Esophagus (tissue), 2 donors: ENCODE data around the gene RUNX2. TPM values are rescaled to one million over a fixed set of nuclear protein-coding genes. Genes with fewer than 3 reads are reported as not detected.
"Not testable (repeated sequence)": the region's sequence is repeated elsewhere in the genome, so short reads cannot be mapped to it uniquely, and the experiment has no call there.

Experiments used
- H3K27ac ChIP-seq, 2 donors: one replicate each; pipeline ENCODE4 v1.5.1; 2013; ENCODE audit warnings: low read depth in 2 of 2, mild to moderate bottlenecking in 2 of 2, inconsistent platforms in 1 of 2, low read length in 1 of 2, moderate library complexity in 1 of 2
- H3K27me3 ChIP-seq, 2 donors: one replicate each; pipeline ENCODE4 v1.6.1; 2013; ENCODE audit warnings: low read length in 2 of 2, control low read depth in 1 of 2, mild to moderate bottlenecking in 1 of 2; ENCODE audit not compliant: insufficient read depth in 2 of 2, control insufficient read depth in 1 of 2
- H3K36me3 ChIP-seq, 2 donors: one replicate each; pipeline ENCODE4 v1.6.1; 2013; ENCODE audit warnings: low read length in 1 of 2; ENCODE audit not compliant: control insufficient read depth in 2 of 2, insufficient read depth in 2 of 2
- H3K4me1 ChIP-seq, 2 donors: one replicate each; pipeline ENCODE4 v1.6.1; 2013; ENCODE audit warnings: low read length in 1 of 2; ENCODE audit not compliant: control insufficient read depth in 2 of 2, insufficient read depth in 2 of 2
- H3K4me3 ChIP-seq, 2 donors: one replicate each; pipeline ENCODE4 v1.5.1; 2013; ENCODE audit warnings: low read length in 2 of 2, mild to moderate bottlenecking in 2 of 2, low read depth in 1 of 2, moderate library complexity in 1 of 2
- H3K9me3 ChIP-seq, 2 donors: one replicate each; pipeline ENCODE4 v1.6.1; 2013; ENCODE audit warnings: mild to moderate bottlenecking in 2 of 2, low read depth in 1 of 2, low read length in 1 of 2, moderate library complexity in 1 of 2; ENCODE audit not compliant: control insufficient read depth in 2 of 2, insufficient read depth in 1 of 2
- WGBS, 2 donors: extraction: QIAGEN DNeasy Blood & Tissue Kit; methylation state at CpG; one replicate each; pipeline ENCODE4 v1.1.7; 2013; 5-methylcytosine and 5-hydroxymethylcytosine counted together
- polyA plus RNA-seq, 2 donors: library from polyadenylated mRNA; stranded (reverse); fragments of 200-250 nt; gene quantifications; one replicate each; pipeline ENCODE4 v1.2.3, GENCODE V29; 2013
- donor health status: healthy with polysubstance abuse.
- donor health status: Bipolar disorder and iron deficiency.

Gene RUNX2
- polyA plus RNA-seq = under 1 TPM; 0.31 to 0.75 TPM

DNA sequence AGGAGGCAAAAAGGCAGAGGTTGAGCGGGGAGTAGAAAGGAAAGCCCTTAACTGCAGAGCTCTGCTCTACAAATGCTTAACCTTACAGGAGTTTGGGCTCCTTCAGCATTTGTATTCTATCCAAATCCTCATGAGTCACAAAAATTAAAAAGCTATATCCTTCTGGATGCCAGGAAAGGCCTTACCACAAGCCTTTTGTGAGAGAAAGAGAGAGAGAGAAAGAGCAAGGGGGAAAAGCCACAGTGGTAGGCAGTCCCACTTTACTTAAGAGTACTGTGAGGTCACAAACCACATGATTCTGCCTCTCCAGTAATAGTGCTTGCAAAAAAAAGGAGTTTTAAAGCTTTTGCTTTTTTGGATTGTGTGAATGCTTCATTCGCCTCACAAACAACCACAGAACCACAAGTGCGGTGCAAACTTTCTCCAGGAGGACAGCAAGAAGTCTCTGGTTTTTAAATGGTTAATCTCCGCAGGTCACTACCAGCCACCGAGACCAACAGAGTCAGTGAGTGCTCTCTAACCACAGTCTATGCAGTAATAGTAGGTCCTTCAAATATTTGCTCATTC, at the start of gene RUNX2:
Gene RUNX2, plus strand, starts transcription at position 375 of the 567 bp plus-strand sequence. CDS start 397 bp downstream, outside the sequence.
- H3K36me3 ChIP-seq = no peaks in the 10 kb centered on the region
- no peak within 1 kb of the TSS for H3K4me3 ChIP-seq
- 56 to 57% methylated on average over 5 of the region's 5 CpGs for WGBS, 2 donors
- no peak within 1 kb of the TSS for H3K27ac ChIP-seq
- no peaks in the 10 kb centered on the region for H3K4me1 ChIP-seq
- H3K27me3 ChIP-seq = no peaks in the 10 kb centered on the region
- no peaks in the 10 kb centered on the region for H3K9me3 ChIP-seq

DNA sequence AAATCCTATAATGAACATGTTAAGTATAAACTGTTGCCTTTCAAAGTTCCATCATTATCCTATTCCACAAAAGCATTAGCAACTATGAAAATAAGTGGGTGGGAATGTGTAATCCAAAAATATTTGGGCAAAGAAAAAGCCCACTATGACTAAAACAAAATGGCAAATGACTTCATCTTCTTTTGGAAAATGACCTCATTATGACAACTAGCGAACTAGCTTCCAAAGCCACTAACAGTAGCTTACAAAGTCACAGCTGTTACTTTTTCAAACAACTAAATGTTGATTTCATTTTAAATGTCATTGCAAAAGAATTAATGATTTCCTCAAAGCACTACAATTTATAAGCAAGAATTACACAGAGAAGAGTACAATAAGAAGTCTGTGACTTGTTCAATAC, 49.8 kb upstream of the RUNX2 start:
- no peaks in the 10 kb centered on the region for H3K36me3 ChIP-seq
- no peaks in the 10 kb centered on the region for H3K27me3 ChIP-seq
- H3K4me3 ChIP-seq = no peak overlapping the region
- 74 to 84% methylated on average over 1 of the region's 1 CpG for WGBS, 2 donors
- no peak overlapping the region for H3K27ac ChIP-seq
- no peaks in the 10 kb centered on the region for H3K4me1 ChIP-seq
- H3K9me3 ChIP-seq = peaks cover 0 to 4% of the 10 kb centered on the region in 2 donors

GRCh38 chr6:45286707-45287106, 41.4 kb upstream of the RUNX2 start:
- H3K4me1 ChIP-seq, H3K4me3 ChIP-seq, H3K27ac ChIP-seq, H3K36me3 ChIP-seq, H3K9me3 ChIP-seq, H3K27me3 ChIP-seq: not testable (repeated sequence)
- 92 to 96% methylated on average over 3 of the region's 3 CpGs for WGBS, 2 donors

GRCh38 chr6:45289751-45290514, 38.2 kb upstream of the RUNX2 start:
- Histone ChIP-seq H3K4me1 (no peaks in the 10 kb centered on the region), H3K9me3 (no peaks in the 10 kb centered on the region), H3K4me3 (no peak overlapping the region), H3K27me3 (no peaks in the 10 kb centered on the region), H3K27ac (no peak overlapping the region), H3K36me3 (no peaks in the 10 kb centered on the region)
- WGBS, 2 donors = 96 to 99% methylated on average over 5 of the region's 5 CpGs

GRCh38 chr6:45293306-45293705, 34.8 kb upstream of the RUNX2 start:
- H3K36me3 ChIP-seq = no peaks in the 10 kb centered on the region
- H3K27ac ChIP-seq = no peak overlapping the region
- no peaks in the 10 kb centered on the region for H3K27me3 ChIP-seq
- no peaks in the 10 kb centered on the region for H3K4me1 ChIP-seq
- no peaks in the 10 kb centered on the region for H3K9me3 ChIP-seq
- 72 to 81% methylated on average over 3 of the region's 3 CpGs for WGBS, 2 donors
- no peak overlapping the region for H3K4me3 ChIP-seq

DNA sequence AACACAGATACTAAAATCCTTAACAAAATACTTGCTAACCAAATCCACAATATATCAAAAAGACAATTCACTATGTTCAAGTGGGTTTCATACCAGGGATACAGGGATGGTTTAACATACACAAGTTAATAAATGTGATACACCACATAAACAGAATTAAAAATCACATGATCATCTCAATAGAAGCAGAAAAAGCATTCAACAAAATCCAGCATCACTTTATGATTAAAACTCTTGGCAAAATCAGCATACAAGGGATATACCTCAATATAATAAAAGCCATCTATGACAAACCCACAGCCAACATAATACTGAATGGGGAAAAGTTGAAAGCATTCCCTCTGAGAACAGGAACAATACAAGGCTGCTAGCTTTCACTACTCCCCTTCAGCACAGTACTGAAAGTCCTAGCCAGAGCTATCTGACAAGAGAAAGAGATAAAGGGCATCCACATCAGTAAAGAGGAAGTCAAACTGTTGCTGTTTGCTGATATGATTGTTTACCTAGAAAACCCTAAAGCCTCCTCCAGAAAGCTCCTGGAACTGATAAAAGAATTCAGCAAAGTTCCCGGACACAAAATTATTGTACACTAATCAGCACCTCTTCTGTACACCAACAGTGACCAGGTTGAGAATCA, 33.9 kb upstream of the RUNX2 start:
- H3K27me3 ChIP-seq, H3K4me3 ChIP-seq: not testable (repeated sequence)

GRCh38 chr6:45297320-45297719, 30.8 kb upstream of the RUNX2 start:
- no peak overlapping the region for H3K27ac ChIP-seq
- no peaks in the 10 kb centered on the region for H3K36me3 ChIP-seq
- H3K4me1 ChIP-seq = no peaks in the 10 kb centered on the region
- no peaks in the 10 kb centered on the region for H3K27me3 ChIP-seq
- no peak overlapping the region for H3K4me3 ChIP-seq
- no peaks in the 10 kb centered on the region for H3K9me3 ChIP-seq

More for the DNA sequence above, 33.9 kb upstream of the RUNX2 start:
- not testable (repeated sequence) for H3K36me3 ChIP-seq, H3K27ac ChIP-seq, H3K4me1 ChIP-seq, H3K9me3 ChIP-seq
- WGBS, 2 donors = 69 to 73% methylated on average over 1 of the region's 1 CpG

DNA sequence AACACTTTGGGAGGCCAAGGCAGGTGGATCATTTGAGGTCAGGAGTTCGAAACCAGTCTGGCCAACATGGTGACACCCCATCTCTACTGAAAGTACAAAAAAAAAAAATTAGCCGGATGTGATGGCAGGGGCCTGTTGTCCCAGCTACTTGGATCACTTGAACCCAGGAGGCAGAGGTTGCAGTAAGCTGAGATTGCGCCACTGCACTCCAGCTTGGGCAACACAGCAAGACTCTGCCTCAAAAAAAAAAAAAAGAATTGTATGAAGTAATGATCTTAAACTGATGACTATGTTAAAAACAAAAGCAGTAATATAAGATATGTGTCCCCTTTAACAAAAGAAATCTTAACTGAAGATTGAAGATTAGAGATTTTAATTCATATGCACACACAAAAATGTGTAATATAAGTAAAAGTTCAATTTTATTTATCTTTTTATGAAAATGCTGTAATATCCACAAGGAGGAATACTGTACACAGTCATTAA, 29.0 kb upstream of the RUNX2 start:
- no peaks in the 10 kb centered on the region for H3K36me3 ChIP-seq
- H3K27me3 ChIP-seq = no peaks in the 10 kb centered on the region
- H3K27ac ChIP-seq = no peak overlapping the region
- no peaks in the 10 kb centered on the region for H3K9me3 ChIP-seq
- H3K4me1 ChIP-seq = no peaks in the 10 kb centered on the region
- no peak overlapping the region for H3K4me3 ChIP-seq
- 97 to 99% methylated on average over 3 of the region's 3 CpGs for WGBS, 2 donors

GRCh38 chr6:45300736-45301135, 27.4 kb upstream of the RUNX2 start:
- Histone ChIP-seq H3K4me3 (no peak overlapping the region), H3K27me3 (no peaks in the 10 kb centered on the region), H3K9me3 (peaks cover 0 to 2% of the 10 kb centered on the region in 2 donors), H3K36me3 (no peaks in the 10 kb centered on the region), H3K27ac (no peak overlapping the region), H3K4me1 (no peaks in the 10 kb centered on the region)
- 94 to 95% methylated on average over 1 of the region's 1 CpG for WGBS, 2 donors
